Tibial artery (tissue), 4 donors: ENCODE data around the gene HNF1B.

Experiments used
- DNase-seq, 2 donors: peaks; one replicate each; pipeline ENCODE4 v3.0.0-alpha.2; 2019
- H3K27ac ChIP-seq, 2 donors: fragments of 200-600 bp; sonication (generic) in 1 of 2; 1 replicate in 1 of 2; 2 replicates in 1 of 2; pipeline ENCODE4 v1.5.1; 2018 to 2019; ENCODE audit warnings: mild to moderate bottlenecking in 1 of 2
- H3K27me3 ChIP-seq, 2 donors: fragments of 200-600 bp; sonication (generic) in 1 of 2; one replicate each; pipeline versions ENCODE4 v1.5.1 to v1.6.0; 2016 to 2019
- H3K36me3 ChIP-seq, 3 donors: fragments of 200-600 bp; sonication (generic) in 2 of 3; one replicate each; pipeline ENCODE4 v1.5.1; 2016 to 2019; ENCODE audit warnings: mild to moderate bottlenecking in 2 of 3
- H3K4me1 ChIP-seq, 4 donors: fragments of 200-600 bp; sonication (generic) in 2 of 4; 1 replicate in 3 of 4; 2 replicates in 1 of 4; pipeline ENCODE4 v1.5.1; 2016 to 2019
- H3K4me3 ChIP-seq, 2 donors: fragments of 200-600 bp; sonication (generic) in 1 of 2; 1 replicate in 1 of 2; 2 replicates in 1 of 2; pipeline ENCODE4 v1.5.1; 2018 to 2019; ENCODE audit warnings: mild to moderate bottlenecking in 2 of 2
- H3K9me3 ChIP-seq, 3 donors: fragments of 200-600 bp; sonication (generic) in 1 of 3; one replicate each; pipeline ENCODE4 v1.5.1; 2016 to 2019
- CTCF ChIP-seq, 2 experiments: fragments of 200-600 bp in 1 of 2; fragments of 450-650 bp in 1 of 2; IDR thresholded peaks; one replicate each; pipeline ENCODE4 v1.5.1; 2017 to 2019; ENCODE audit warnings: antibody characterized with exemption in 2 of 2, mild to moderate bottlenecking in 1 of 2, moderate library complexity in 1 of 2
- intact Hi-C: fragments of 100-400 bp; cut with DNase I; formaldehyde crosslinking; loops from one replicate; pipeline ENCODE4 v1.15.0; 2023; ENCODE audit warnings: low total_unique reads

HNF1B gene

GRCh38 chr17:37662353-37662752 is 82.5 kb downstream of the HNF1B start:
- Histone ChIP-seq H3K27me3 (no peaks in the 10 kb centered on the region), H3K4me3 (no peak overlapping the region), H3K4me1 (no peaks in the 10 kb centered on the region), H3K9me3 (no peaks in the 10 kb centered on the region), H3K27ac (no peak overlapping the region), H3K36me3 (no peaks in the 10 kb centered on the region)
- no peak for TF ChIP-seq CTCF (IDR thresholded peaks at IDR 0.05)
- DNase-seq = no peak
- intact Hi-C loops = no loop called here

GRCh38 chr17:37661400-37662014 is 83.4 kb downstream of the HNF1B start:
- no peak for TF ChIP-seq CTCF (IDR thresholded peaks at IDR 0.05)
- no peaks in the 10 kb centered on the region for H3K27me3 ChIP-seq
- no peaks in the 10 kb centered on the region for H3K4me1 ChIP-seq
- H3K27ac ChIP-seq = no peak overlapping the region
- H3K4me3 ChIP-seq = no peak overlapping the region
- no peak for DNase-seq
- H3K36me3 ChIP-seq = no peaks in the 10 kb centered on the region
- no peaks in the 10 kb centered on the region for H3K9me3 ChIP-seq
- intact Hi-C loops = no loop called here

GRCh38 chr17:37659925-37660324 is 84.9 kb downstream of the HNF1B start:
- H3K27me3 ChIP-seq = no peaks in the 10 kb centered on the region
- H3K4me3 ChIP-seq = no peak overlapping the region
- intact Hi-C loops = no loop called here
- TF ChIP-seq CTCF (IDR thresholded peaks at IDR 0.05) = no peak
- no peaks in the 10 kb centered on the region for H3K9me3 ChIP-seq
- no peaks in the 10 kb centered on the region for H3K36me3 ChIP-seq
- no peak for DNase-seq
- no peaks in the 10 kb centered on the region for H3K4me1 ChIP-seq
- H3K27ac ChIP-seq = no peak overlapping the region

GRCh38 chr17:37657202-37657601 is 87.7 kb downstream of the HNF1B start:
- no peaks in the 10 kb centered on the region for H3K36me3 ChIP-seq
- no peak overlapping the region for H3K4me3 ChIP-seq
- H3K9me3 ChIP-seq = no peaks in the 10 kb centered on the region
- no peaks in the 10 kb centered on the region for H3K4me1 ChIP-seq
- no peak overlapping the region for H3K27ac ChIP-seq
- DNase-seq = no peak
- TF ChIP-seq CTCF (IDR thresholded peaks at IDR 0.05) = no peak
- H3K27me3 ChIP-seq = peaks cover 0 to 4% of the 10 kb centered on the region in 2 donors
- intact Hi-C loops = no loop called here

- intact Hi-C loops = no loop called here
- H3K27ac ChIP-seq = no peak overlapping the region
- DNase-seq = no peak
Observed at GRCh38 chr17:37651849-37652248, 93.0 kb downstream of the HNF1B start.

More at GRCh38 chr17:37651849-37652248, 93.0 kb downstream of the HNF1B start:
- H3K27me3 ChIP-seq = peaks cover 0 to 29% of the 10 kb centered on the region in 2 donors
- H3K4me3 ChIP-seq = no peak overlapping the region
- no peaks in the 10 kb centered on the region for H3K36me3 ChIP-seq
- no peak for TF ChIP-seq CTCF (IDR thresholded peaks at IDR 0.05)
- H3K4me1 ChIP-seq = no peaks in the 10 kb centered on the region
- H3K9me3 ChIP-seq = no peaks in the 10 kb centered on the region
